ENCODE results near the gene IZUMO2.

- TF ChIP-seq YY1 (IDR thresholded peaks at IDR 0.05; ENCODE audit: extremely low read depth, insufficient replicate concordance, low read depth, low read length) (no peak), POLR2A (IDR thresholded peaks at IDR 0.05; ENCODE audit: borderline replicate concordance, extremely low read depth, insufficient read depth, insufficient read length) (no peak), JUND (IDR thresholded peaks at IDR 0.05) (no peak)
Measured at GRCh38 chr19:50181121-50181520, 18.0 kb upstream of the IZUMO2 start.

Measured in HCT116 (cell line).